Activated CD8-positive, alpha-beta T cell treated with anti-CD3 and anti-CD28 coated beads for 36 hours (primary cell): Measurements from ENCODE around the gene BBS5. TPM values are rescaled to one million over a fixed set of nuclear protein-coding genes. Genes with fewer than 3 reads are reported as not detected.

ENCODE experiments used
- ATAC-seq: fragments of 200-7000 bp; cut with Tn5 transposase; one replicate; pipeline ENCODE4 v1.10.0; 2021; ENCODE audit warnings: mild to moderate bottlenecking, moderate library complexity
- CTCF ChIA-PET: fragments of 350-600 bp; sonication (Branson Sonifier 250); formaldehyde crosslinking; loops from one replicate; lab custom pipeline; 2021; ENCODE audit warnings: antibody characterized with exemption; lab: Charles Lee
- POLR2A ChIA-PET: fragments of 350-600 bp; sonication (Branson Sonifier 250); formaldehyde crosslinking; loops from one replicate; lab custom pipeline; 2021; ENCODE audit warnings: antibody characterized with exemption; lab: Charles Lee
- DNase-seq: peaks from one replicate; pipeline ENCODE4 v3.0.0-alpha.2; 2020
- H3K27ac Mint-ChIP-seq: one replicate; pipeline ENCODE4 v1.8.0; 2021; ENCODE audit warnings: mild to moderate bottlenecking, mixed read lengths
- H3K27me3 Mint-ChIP-seq: one replicate; pipeline ENCODE4 v1.8.0; 2021; ENCODE audit warnings: mixed read lengths
- H3K36me3 Mint-ChIP-seq: one replicate; pipeline ENCODE4 v1.8.0; 2021; ENCODE audit warnings: low read depth, mixed read lengths
- H3K4me1 Mint-ChIP-seq: one replicate; pipeline ENCODE4 v1.8.0; 2021; ENCODE audit warnings: low read depth, mixed read lengths
- H3K4me3 Mint-ChIP-seq: one replicate; pipeline ENCODE4 v1.8.0; 2021; ENCODE audit warnings: mild to moderate bottlenecking, moderate library complexity, mixed read lengths
- H3K9me3 Mint-ChIP-seq: one replicate; pipeline ENCODE4 v1.8.0; 2021; ENCODE audit warnings: mixed read lengths
- intact Hi-C: fragments of 100-400 bp; cut with micrococcal nuclease; formaldehyde crosslinking; loops from one replicate; pipeline ENCODE4 v1.10.0; 2022
- total RNA-seq, 2 experiments: library from RNA; stranded (reverse); gene quantifications; one replicate each; pipeline ENCODE4 v1.2.3, GENCODE V29; 2021
- TF ChIP-seq, protein P1 (sequence below): fragments of 200-600 bp; IDR thresholded peaks from one replicate; pipeline ENCODE4 v1.8.0; 2022; ENCODE audit warnings: antibody characterized with exemption, mild to moderate bottlenecking

The BBS5 gene
- total RNA-seq, 2 experiments from 2014 or later, result 2.6 to 3.2 TPM

DNA sequence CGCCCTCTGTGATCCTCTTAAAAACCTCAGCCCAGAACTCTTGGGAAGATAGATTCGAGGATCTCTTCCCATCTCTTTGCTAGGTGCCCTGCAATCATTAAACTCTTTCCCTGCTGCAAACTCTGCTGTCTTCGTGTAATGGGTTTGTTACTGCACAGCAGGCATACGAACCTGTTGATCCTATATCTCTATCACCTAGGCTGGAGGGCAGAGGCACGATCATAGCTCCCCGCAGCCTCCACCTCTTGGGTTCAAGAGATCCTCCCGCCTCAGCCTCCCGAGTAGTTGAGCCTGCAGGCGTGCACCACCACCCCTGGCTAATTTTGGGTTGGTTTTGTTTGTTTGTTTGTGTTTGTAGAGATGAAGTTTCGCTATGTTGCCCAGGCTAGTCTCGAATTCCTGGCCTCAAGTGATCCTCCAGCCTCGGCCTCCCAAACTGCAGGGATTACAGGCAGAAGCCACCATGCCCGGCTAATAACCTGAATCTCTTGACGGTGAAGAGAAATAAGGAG is 493 bp upstream of the BBS5 start:
- DNase-seq, result no peak
- intact Hi-C loops, result loop anchor here (10.0 kb wide), 1 partner anchor 504 kb away; no protein-coding TSS in a partner anchor
- Mint-ChIP-seq H3K4me1 (peaks cover 13% of the 10 kb centered on the region), H3K27me3 (no peaks in the 10 kb centered on the region), H3K4me3 (peak overlapping the region; percentile 81), H3K9me3 (no peaks in the 10 kb centered on the region), H3K36me3 (no peaks in the 10 kb centered on the region), H3K27ac (peak overlapping the region; percentile 30)
- no peak for ATAC-seq
- POLR2A ChIA-PET, result interaction anchor here (0.5 to 1.0 kb wide), 4 partner anchors 42 to 316 kb away, joined by 3 to 4 read pairs (median 3); no protein-coding TSS in a partner anchor
- TF ChIP-seq, protein P1, sequence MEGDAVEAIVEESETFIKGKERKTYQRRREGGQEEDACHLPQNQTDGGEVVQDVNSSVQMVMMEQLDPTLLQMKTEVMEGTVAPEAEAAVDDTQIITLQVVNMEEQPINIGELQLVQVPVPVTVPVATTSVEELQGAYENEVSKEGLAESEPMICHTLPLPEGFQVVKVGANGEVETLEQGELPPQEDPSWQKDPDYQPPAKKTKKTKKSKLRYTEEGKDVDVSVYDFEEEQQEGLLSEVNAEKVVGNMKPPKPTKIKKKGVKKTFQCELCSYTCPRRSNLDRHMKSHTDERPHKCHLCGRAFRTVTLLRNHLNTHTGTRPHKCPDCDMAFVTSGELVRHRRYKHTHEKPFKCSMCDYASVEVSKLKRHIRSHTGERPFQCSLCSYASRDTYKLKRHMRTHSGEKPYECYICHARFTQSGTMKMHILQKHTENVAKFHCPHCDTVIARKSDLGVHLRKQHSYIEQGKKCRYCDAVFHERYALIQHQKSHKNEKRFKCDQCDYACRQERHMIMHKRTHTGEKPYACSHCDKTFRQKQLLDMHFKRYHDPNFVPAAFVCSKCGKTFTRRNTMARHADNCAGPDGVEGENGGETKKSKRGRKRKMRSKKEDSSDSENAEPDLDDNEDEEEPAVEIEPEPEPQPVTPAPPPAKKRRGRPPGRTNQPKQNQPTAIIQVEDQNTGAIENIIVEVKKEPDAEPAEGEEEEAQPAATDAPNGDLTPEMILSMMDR, result no peak
- CTCF ChIA-PET, result interaction anchor here (1.0 to 2.4 kb wide), 6 partner anchors 9 to 49 kb away, joined by 3 to 11 read pairs (median 6); no protein-coding TSS in a partner anchor

DNA sequence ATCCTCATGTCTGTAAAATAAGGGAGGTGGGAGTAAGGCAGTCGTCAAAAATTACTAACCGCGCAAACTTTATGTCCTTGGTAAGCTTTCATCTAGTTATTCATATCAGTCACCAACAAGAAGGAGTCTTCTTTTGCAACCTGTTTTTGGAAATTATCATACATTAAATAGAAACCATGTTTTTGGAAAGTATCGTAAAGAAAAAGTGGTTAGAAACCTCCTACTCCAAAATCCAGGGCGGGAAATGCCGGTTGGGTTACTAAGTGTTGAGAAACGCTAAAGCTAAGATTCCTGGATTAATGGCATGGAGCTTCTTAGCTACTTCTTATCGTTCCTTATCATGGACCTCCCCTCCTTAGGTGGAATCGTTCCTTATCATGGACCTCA is 778 bp downstream of the BBS5 start:
- Mint-ChIP-seq H3K4me1 (peaks cover 13% of the 10 kb centered on the region), H3K36me3 (peaks cover 3% of the 10 kb centered on the region), H3K27me3 (no peaks in the 10 kb centered on the region), H3K9me3 (no peaks in the 10 kb centered on the region), H3K27ac (peak overlapping the region; percentile 14), H3K4me3 (peak overlapping the region; percentile 81)
- intact Hi-C loops, result no loop called here
- TF ChIP-seq, protein P1, result no peak
- ChIA-PET CTCF (interaction anchor here (0.9 to 2.4 kb wide), 6 partner anchors 8 to 41 kb away, joined by 3 to 11 read pairs (median 6); no protein-coding TSS in a partner anchor), POLR2A (no interaction called here)
- ATAC-seq (peak; percentile 2), DNase-seq (no peak)

- TF ChIP-seq, protein P1, result no peak
- no peaks in the 10 kb centered on the region for H3K9me3 Mint-ChIP-seq
- H3K4me1 Mint-ChIP-seq, result no peaks in the 10 kb centered on the region
- peaks cover 5% of the 10 kb centered on the region for H3K36me3 Mint-ChIP-seq
- H3K4me3 Mint-ChIP-seq, result no peak overlapping the region
- DNase-seq (no peak), ATAC-seq (no peak)
- CTCF ChIA-PET, result interaction anchor here (1.0 to 2.5 kb wide), 2 partner anchors 14 to 33 kb away, joined by 3 to 7 read pairs; no protein-coding TSS in a partner anchor
- H3K27ac Mint-ChIP-seq, result no peak overlapping the region
- POLR2A ChIA-PET, result interaction anchor here (1.0 kb wide), 1 partner anchor 312 kb away, joined by 3 read pairs; no protein-coding TSS in a partner anchor
- no peaks in the 10 kb centered on the region for H3K27me3 Mint-ChIP-seq
- intact Hi-C loops, result no loop called here
Measured at GRCh38 chr2:169485650-169486138, 6.4 kb downstream of the BBS5 start.

GRCh38 chr2:169486487-169486886 is 7.2 kb downstream of the BBS5 start:
- no peaks in the 10 kb centered on the region for H3K4me1 Mint-ChIP-seq
- ATAC-seq (no peak), DNase-seq (no peak)
- intact Hi-C loops, result no loop called here
- ChIA-PET POLR2A (no interaction called here), CTCF (interaction anchor here (2.5 kb wide), 1 partner anchor 15 kb away, joined by 7 read pairs; no protein-coding TSS in a partner anchor)
- H3K27ac Mint-ChIP-seq, result no peak overlapping the region
- H3K36me3 Mint-ChIP-seq, result peaks cover 6% of the 10 kb centered on the region
- H3K9me3 Mint-ChIP-seq, result no peaks in the 10 kb centered on the region
- no peaks in the 10 kb centered on the region for H3K27me3 Mint-ChIP-seq
- TF ChIP-seq, protein P1, result no peak
- H3K4me3 Mint-ChIP-seq, result no peak overlapping the region

DNA sequence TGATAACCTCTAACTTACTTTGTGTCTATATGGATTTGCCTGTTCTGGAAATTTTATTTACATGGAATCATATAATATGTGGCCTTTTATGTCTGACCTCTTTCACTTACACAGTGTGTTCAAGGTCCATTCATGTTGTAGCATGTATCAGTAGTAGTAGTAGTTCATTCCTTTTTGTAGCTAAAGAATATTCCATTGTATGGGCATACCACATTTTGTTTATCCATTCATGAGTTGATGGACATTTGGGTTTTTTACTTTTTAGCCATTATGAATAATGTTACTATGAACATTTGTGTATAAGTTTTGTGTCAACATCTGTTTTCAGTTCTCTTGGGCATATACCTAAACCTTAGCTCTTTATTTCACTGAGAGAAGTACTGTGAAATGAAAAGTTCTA is 11.5 kb downstream of the BBS5 start:
- Mint-ChIP-seq H3K4me3 (no peak overlapping the region), H3K36me3 (peaks cover 3% of the 10 kb centered on the region), H3K4me1 (no peaks in the 10 kb centered on the region), H3K27me3 (no peaks in the 10 kb centered on the region), H3K9me3 (no peaks in the 10 kb centered on the region), H3K27ac (no peak overlapping the region)
- intact Hi-C loops, result no loop called here
- no peak for ATAC-seq
- CTCF ChIA-PET, result interaction anchor here (1.1 to 1.3 kb wide), 2 partner anchors 10 to 11 kb away, joined by 3 to 6 read pairs; partner anchors contain the start of gene BBS5
- POLR2A ChIA-PET, result interaction anchor here (0.7 kb wide), 1 partner anchor 9 kb away, joined by 4 read pairs; no protein-coding TSS in a partner anchor
- no peak for DNase-seq
- TF ChIP-seq, protein P1, result no peak
